HepG2 (cell line): ENCODE measurements around the gene DAG1. TPM values are rescaled to one million over a fixed set of nuclear protein-coding genes. Genes with fewer than 3 reads are reported as not detected.

ENCODE experiments used
- ATF7-NPFF ChIP-seq: sonication (generic); formaldehyde crosslinking; IDR thresholded peaks from 2 replicates; pipeline ENCODE4 v1.8.1; 2023; ENCODE audit warnings: mild to moderate bottlenecking, low read depth, missing genetic modification reagents, moderate library complexity
- DRAP1 ChIP-seq: IDR thresholded peaks from 2 replicates; pipeline ENCODE4 v1.6.1; 2016; ENCODE audit warnings: missing genetic modification reagents, missing compliant biosample characterization
- HCFC1 ChIP-seq: fragments of 150-350 bp; IDR thresholded peaks from 2 replicates; pipeline ENCODE4 v1.6.1; 2014; ENCODE audit warnings: low read depth, low read length
- HDAC2 ChIP-seq: sonication (generic); formaldehyde crosslinking; IDR thresholded peaks from 2 replicates; pipeline ENCODE4 v1.4.0; 2020; ENCODE audit warnings: missing genetic modification reagents
- ISL2 ChIP-seq: sonication (generic); formaldehyde crosslinking; IDR thresholded peaks from 2 replicates; pipeline ENCODE4 v1.5.0; 2020; ENCODE audit warnings: missing genetic modification reagents
- MTA3 ChIP-seq: sonication (generic); formaldehyde crosslinking; IDR thresholded peaks from 2 replicates; pipeline ENCODE4 v1.4.0; 2020; ENCODE audit warnings: missing genetic modification reagents
- MTF1 ChIP-seq: sonication (generic); formaldehyde crosslinking; IDR thresholded peaks from 2 replicates; pipeline ENCODE4 v1.5.0; 2020; ENCODE audit warnings: missing genetic modification reagents
- RBM39 ChIP-seq: fragments of 200-400 bp; formaldehyde crosslinking; IDR thresholded peaks from one replicate; pipeline ENCODE4 v1.6.1; 2018; ENCODE audit warnings: antibody characterized with exemption, mild to moderate bottlenecking, low read depth, low read length; ENCODE audit not compliant: poor library complexity, severe bottlenecking
- REST ChIP-seq, 2 experiments: IDR thresholded peaks; 2 replicates each; pipeline ENCODE4 v1.6.1; 2011 to 2012; ENCODE audit warnings: low read length in 2 of 2, borderline replicate concordance in 1 of 2, low read depth in 1 of 2, mild to moderate bottlenecking in 1 of 2, moderate library complexity in 1 of 2
- SOX13 ChIP-seq, 3 experiments: fragments of 450-650 bp in 1 of 3; sonication (generic) in 1 of 3; formaldehyde crosslinking in 1 of 3; IDR thresholded peaks in 2 of 3; conservative IDR thresholded peaks in 1 of 3; 2 replicates each; pipeline versions ENCODE4 v1.5.0 to v1.6.1; 2016 to 2020; ENCODE audit warnings: antibody characterized with exemption in 1 of 3, mild to moderate bottlenecking in 1 of 3, missing compliant biosample characterization in 1 of 3, missing genetic modification reagents in 1 of 3, moderate library complexity in 1 of 3
- SOX6 ChIP-seq, 2 experiments: fragments of 450-650 bp in 1 of 2; sonication (generic) in 1 of 2; formaldehyde crosslinking in 1 of 2; IDR thresholded peaks; 2 replicates each; pipeline versions ENCODE4 v1.4.0 to v1.6.1; 2017 to 2020; ENCODE audit warnings: antibody characterized with exemption in 1 of 2, mild to moderate bottlenecking in 1 of 2, missing genetic modification reagents in 1 of 2
- TRAFD1 ChIP-seq: sonication (generic); formaldehyde crosslinking; IDR thresholded peaks from 2 replicates; pipeline ENCODE4 v1.5.1; 2020; ENCODE audit warnings: missing genetic modification reagents, mild to moderate bottlenecking, borderline replicate concordance
- ZNF275 ChIP-seq: sonication (generic); formaldehyde crosslinking; IDR thresholded peaks from 2 replicates; pipeline ENCODE4 v1.8.0; 2022; ENCODE audit warnings: missing genetic modification reagents, mild to moderate bottlenecking, inconsistent platforms, borderline replicate concordance
- ZNF317 ChIP-seq: sonication (generic); formaldehyde crosslinking; IDR thresholded peaks from 2 replicates; pipeline ENCODE4 v1.5.0; 2020; ENCODE audit warnings: mild to moderate bottlenecking, missing genetic modification reagents
- ZNF546 ChIP-seq: sonication (generic); formaldehyde crosslinking; conservative IDR thresholded peaks from 2 replicates; pipeline ENCODE4 v1.8.1; 2023; ENCODE audit warnings: mild to moderate bottlenecking, missing genetic modification reagents
- ZNF839 ChIP-seq: sonication (generic); formaldehyde crosslinking; IDR thresholded peaks from 2 replicates; pipeline ENCODE4 v1.4.0; 2020; ENCODE audit warnings: missing genetic modification reagents, mild to moderate bottlenecking, borderline replicate concordance
- polyA plus RNA-seq, 8 experiments: library from polyadenylated mRNA; depleted of rRNA in 3 of 8; stranded (reverse) in 7 of 8; unstranded in 1 of 8; fragments of >200 nt; fragmentation: Illumina TruSeq in 4 of 8; extraction: Trizol in 4 of 8; gene quantifications; 2 replicates each; pipeline versions ENCODE4 v1.2.1 to v1.2.3, GENCODE V29; 2011 to 2016; ENCODE audit warnings: low read depth in 4 of 8, missing spikeins in 1 of 8, mixed read lengths in 1 of 8; ENCODE audit not compliant: insufficient read depth in 1 of 8
- total RNA-seq, 5 experiments: library from RNA; depleted of rRNA; stranded (reverse); fragments of >200 nt; fragmentation: Illumina TruSeq; extraction: Trizol; gene quantifications; 2 replicates each; pipeline ENCODE4 v1.2.3, GENCODE V29; 2016; ENCODE audit warnings: low read depth in 1 of 5

Gene DAG1
- total and polyA plus RNA-seq, 2 of the 13 experiments (the other 11 are each of a cell fraction or from before 2014, with no cell fraction given), result 47.3 to 50.4 TPM

- TF ChIP-seq ZNF546 (peak; percentile 83; the same call in 1 of the 2 replicates), DRAP1 (CRISPR knock-in tag) (0 out of 2 replicates have a peak, but pooled peaks have one; percentile 19), ATF7-NPFF (CRISPR knock-in tag) (peak; percentile 60; the same call in 1 of the 2 replicates), TRAFD1 (CRISPR knock-in tag) (no peak), RBM39 (peak; percentile 27), SOX6 (IDR thresholded peaks at IDR 0.05) (no peak), SOX6 (CRISPR knock-in tag; IDR thresholded peaks at IDR 0.05) (peak; percentile 66), MTF1 (CRISPR knock-in tag) (peak; percentile 95), HCFC1 (peak; percentile 81), ZNF839 (CRISPR knock-in tag) (no peak), HDAC2 (peak; percentile 6; the same call in 1 of the 2 replicates), ZNF317 (CRISPR knock-in tag) (peak; percentile 61), ISL2 (CRISPR knock-in tag) (peak; percentile 48; the same call in 1 of the 2 replicates), REST (IDR thresholded peaks at IDR 0.05; ENCODE audit: borderline replicate concordance in 1 of 2, low read depth in 1 of 2, low read length in 2 of 2) (no peak; a peak in 1 of 4 replicates), SOX13 (IDR thresholded peaks at IDR 0.05) (peak; percentile 8; the same call in 1 of the 2 replicates), SOX13 (CRISPR knock-in tag; conservative IDR thresholded peaks at IDR 0.05 in 1 of 2, IDR thresholded peaks at IDR 0.05 in 1 of 2) (peak in 1 of 2 experiments; percentile 68; a peak in 2 of 4 replicates), MTA3 (CRISPR knock-in tag) (no peak), ZNF275 (no peak)
Observed at GRCh38 chr3:49422379-49423248, 47.5 kb upstream of the DAG1 start, which contains the start of gene AMT (continued).
